ENCODE data around the gene MCAT.
"Not testable (repeated sequence)": the region's sequence is repeated elsewhere in the genome, so short reads cannot be mapped to it uniquely, and the experiment has no call there.

MCAT gene

DNA sequence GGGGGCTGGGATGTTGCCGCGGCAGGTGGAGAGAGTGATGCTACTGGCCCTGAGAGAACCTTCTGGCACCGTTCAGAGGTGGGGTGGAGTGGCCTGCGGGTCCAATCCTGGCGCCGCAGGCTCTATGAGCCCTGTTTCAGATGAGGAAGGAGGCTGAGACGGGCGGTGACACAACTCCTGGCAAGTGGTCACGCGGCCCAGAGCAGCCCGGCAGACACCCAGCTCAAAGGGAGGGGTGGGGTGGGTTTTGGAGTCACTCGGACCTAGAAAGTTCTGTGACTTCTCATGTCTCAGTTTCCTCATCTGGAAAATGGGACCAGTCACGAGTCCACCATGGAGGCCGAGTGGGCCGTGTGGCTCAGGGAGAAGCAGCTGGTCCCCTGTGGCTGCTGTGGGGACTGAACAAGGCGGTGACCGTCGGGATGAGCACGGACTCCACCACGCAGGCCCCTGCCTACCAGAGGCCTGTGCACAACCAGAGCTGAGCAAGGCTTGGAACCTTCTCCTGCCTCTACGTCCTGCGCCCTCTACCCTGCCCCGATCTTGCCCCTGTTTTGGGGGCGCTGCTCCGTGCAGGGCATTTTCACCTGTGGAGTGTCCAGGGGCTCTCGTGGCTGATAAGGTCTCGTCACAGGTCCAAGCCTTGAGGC, 11.8 kb upstream of the MCAT start:
- DNase-seq (ENCODE audit: low spot score): no peak

DNA sequence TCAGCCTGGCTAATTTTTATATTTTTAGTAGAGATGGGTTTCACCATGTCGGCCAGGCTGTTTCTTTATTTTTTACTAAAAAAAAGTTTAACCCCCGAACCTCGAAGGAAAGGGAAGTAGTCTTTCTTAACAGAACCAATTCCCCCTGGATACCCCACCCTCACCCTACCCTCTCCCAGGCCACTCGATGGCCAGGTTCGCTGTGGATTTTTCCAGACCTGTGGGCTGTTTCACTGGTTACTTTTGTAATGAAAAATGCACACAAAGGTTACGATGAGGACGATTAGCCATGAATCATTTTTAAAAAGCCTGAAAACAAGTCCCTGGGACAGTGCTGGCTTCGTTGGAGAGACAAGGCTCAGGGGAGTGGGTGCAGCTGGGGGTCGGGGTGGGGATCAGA, 10.7 kb upstream of the MCAT start:
- no peak for DNase-seq (ENCODE audit: low spot score)

DNA sequence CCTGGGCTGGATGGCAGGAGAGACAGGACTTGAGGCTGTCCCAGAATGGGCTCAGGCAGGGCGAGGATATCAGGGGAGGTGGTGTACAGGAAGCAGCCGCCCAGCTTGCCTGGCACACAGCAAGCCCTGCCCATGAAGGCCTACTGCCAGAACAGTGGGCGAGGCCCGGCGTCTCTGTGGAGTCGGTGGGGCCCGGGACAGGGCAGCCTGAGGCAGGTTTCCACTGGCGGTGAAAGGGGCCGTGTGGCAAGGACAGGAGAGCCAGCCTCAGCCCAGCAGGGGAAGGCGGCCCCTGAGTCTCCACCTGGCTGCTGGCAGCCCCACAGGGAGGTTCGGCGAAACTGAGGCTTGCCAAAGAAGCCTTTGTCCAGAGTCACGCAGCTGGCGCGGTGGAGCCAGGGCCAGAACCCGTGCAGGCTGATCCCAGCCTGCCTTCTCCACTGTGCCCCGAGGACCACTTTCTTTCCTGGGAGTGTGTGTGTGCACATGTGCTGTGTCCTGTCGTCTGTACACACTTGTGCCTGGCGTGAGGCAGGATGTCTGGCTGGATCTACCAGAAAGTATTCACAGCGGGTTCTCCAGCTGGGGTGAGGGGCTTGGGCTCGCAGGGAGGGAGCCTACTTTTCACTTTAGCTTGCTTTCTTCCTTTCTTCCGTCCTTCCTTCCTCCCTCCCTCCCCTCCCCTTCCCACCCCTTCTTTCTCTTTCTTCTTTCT, 9.3 kb upstream of the MCAT start:
- DNase-seq (ENCODE audit: low spot score): no peak

GRCh38 chr22:43152003-43152356, 8.8 kb upstream of the MCAT start:
- DNase-seq (ENCODE audit: low spot score): no peak

DNA sequence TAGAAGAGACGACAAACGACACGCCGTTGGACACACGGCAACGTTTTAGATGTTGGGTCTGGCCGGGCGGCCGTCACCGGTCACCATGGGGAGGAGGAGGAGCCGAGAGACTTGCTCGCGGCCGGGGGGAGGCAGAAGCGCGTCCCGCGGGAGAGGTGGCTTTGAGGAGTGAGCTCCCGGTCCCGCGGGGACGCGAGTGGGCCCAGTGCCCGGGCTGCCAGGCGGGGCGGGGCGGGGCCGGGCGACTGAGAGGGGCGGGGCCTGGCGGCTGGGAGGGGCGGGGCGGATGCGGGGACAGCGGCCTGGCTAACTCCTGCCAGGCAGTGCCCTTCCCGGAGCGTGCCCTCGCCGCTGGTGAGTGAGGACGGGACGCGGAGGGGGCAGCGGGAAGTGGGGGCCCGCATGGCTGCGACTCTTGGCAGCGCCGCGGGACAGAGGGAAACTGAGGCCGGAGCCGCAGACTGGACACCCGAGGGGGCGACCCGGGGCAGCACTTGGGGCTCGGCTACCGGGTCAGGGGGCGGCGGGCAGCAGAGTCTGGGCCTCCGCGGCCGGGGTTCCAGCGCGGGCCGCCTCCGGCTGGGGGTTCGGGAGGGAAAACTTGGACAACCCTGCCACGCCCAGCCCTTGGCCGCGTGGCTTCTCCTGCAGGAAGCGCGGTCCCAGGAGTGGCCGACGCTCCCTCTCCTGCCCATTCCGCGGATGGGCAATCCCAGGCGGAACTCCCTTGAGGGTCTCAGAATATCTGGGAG, 8.2 kb upstream of the MCAT start, which contains the start of gene TSPO:
TSS of gene TSPO (plus strand) at position 309 of the 752 bp plus-strand sequence. CDS start 7,680 bp downstream, outside the sequence.
- DNase-seq (ENCODE audit: low spot score): no peak

DNA sequence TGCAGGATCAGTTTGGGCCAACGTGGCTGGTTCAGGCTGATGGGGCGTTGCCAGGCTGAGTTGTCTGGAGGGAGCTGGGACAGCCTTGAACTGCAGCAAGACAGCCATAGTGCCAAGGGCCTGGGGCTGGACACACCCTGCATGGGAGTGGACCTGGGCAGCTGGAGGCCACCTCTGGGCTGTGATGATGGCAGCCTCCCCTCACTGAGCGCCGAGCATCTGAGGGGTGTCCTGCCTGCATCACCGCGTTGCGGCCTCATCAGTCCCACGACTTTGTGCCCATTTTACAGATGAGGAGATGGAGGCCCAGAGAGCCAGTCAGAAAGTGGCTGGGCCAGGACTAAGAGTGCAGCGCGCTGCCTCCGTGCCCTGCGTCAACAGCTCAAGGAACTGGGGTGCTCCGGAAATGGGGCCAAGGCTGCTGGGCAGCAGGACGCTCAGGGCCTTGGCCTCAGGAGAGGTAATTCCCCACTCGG, 7.6 kb upstream of the MCAT start:
- DNase-seq (ENCODE audit: low spot score): no peak

DNA sequence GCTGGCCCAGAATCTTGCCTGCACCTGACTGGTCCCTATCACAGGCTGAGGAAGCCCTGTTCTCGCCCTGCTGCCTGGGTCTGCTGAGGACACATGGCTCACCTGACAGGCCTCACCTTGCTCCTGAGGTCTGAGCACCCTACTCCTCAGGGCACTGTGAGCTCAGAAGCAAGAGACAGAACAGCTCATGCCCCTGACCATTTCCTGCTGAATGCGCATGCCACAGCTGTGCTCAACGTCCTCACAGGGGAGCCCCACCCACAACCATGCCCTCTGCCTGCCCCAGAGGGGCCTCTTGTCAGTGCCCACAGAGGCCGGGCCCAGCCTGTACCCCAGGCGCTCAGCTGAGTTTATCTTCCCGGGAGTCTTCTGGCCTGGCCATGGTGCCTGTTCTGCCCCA, 5.4 kb upstream of the MCAT start:
- DNase-seq (ENCODE audit: low spot score): no peak

- no peak for DNase-seq (ENCODE audit: low spot score)
Observed at GRCh38 chr22:43147821-43148220, 4.6 kb upstream of the MCAT start.

- DNase-seq (ENCODE audit: low spot score): not testable (repeated sequence)
Observed at GRCh38 chr22:43146332-43146731, 3.1 kb upstream of the MCAT start.

DNA sequence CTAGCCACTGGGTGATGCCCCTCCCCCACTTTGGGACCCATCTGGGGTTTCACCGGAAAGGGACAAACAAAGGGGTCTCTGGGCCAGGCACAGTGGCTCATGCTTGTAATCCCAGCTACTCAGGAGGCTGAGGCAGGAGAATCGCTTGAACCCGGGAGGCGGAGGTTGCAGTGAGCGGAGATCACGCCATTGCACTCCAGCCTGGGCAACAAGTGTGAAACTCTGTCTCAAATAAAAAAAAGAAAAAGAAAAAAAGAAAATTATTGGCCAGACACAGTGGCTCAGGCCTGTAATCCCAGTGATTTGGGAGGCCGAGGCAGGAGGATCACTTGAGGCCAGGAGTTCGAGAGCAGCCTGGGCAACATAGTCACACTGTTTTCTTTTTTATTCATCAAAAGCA, 2.2 kb upstream of the MCAT start:
- DNase-seq (ENCODE audit: low spot score): not testable (repeated sequence)

GRCh38 chr22:43144949-43145348, 1.8 kb upstream of the MCAT start:
- DNase-seq (ENCODE audit: low spot score): no peak

- DNase-seq (ENCODE audit: low spot score): no peak
Observed at GRCh38 chr22:43136801-43137200, 6.4 kb downstream of the MCAT start.

GRCh38 chr22:43136255-43136654, 6.9 kb downstream of the MCAT start:
- peak; percentile 26 for DNase-seq (ENCODE audit: low spot score)

GRCh38 chr22:43135565-43135964, 7.6 kb downstream of the MCAT start:
- no peak for DNase-seq (ENCODE audit: low spot score)

- DNase-seq (ENCODE audit: low spot score): no peak
Observed at GRCh38 chr22:43134553-43134952, 8.6 kb downstream of the MCAT start.

- DNase-seq (ENCODE audit: low spot score): no peak
Observed at GRCh38 chr22:43133401-43133800, 9.8 kb downstream of the MCAT start.

DNA sequence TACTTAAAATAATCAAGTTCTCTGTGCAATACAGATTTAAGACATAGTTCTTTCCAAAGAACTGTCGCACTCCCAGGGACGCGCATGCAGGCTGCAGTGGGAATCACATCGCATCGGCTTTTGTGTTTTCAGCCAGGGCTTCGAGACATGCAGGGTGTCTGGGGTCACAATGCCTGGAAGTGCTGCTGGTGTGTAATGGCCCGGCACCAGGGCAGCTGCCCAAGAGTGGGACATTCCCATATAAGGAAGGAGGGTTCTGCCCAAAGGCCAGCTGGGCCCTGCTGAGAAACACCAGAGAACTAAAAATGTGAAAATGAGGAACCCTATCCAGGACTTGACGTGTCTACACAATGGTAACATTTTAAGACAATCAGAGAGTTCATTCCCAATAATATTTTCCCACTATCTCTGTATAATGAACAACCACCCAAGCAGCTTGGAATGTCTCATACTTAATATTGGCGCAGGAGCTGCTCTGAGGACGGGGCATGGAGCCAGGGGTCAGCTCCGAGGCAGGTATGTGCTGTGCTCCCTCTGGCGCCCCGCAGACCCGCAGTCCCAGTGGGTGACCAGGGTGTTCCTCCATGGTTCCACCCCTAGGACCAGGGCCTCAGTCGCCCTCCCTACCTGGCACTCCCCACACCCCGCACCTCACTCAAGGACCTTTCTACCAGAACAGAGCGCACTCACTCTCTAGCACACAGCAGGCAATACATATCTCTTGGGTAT, 11.3 kb downstream of the MCAT start:
- DNase-seq (ENCODE audit: low spot score): no peak

DNA sequence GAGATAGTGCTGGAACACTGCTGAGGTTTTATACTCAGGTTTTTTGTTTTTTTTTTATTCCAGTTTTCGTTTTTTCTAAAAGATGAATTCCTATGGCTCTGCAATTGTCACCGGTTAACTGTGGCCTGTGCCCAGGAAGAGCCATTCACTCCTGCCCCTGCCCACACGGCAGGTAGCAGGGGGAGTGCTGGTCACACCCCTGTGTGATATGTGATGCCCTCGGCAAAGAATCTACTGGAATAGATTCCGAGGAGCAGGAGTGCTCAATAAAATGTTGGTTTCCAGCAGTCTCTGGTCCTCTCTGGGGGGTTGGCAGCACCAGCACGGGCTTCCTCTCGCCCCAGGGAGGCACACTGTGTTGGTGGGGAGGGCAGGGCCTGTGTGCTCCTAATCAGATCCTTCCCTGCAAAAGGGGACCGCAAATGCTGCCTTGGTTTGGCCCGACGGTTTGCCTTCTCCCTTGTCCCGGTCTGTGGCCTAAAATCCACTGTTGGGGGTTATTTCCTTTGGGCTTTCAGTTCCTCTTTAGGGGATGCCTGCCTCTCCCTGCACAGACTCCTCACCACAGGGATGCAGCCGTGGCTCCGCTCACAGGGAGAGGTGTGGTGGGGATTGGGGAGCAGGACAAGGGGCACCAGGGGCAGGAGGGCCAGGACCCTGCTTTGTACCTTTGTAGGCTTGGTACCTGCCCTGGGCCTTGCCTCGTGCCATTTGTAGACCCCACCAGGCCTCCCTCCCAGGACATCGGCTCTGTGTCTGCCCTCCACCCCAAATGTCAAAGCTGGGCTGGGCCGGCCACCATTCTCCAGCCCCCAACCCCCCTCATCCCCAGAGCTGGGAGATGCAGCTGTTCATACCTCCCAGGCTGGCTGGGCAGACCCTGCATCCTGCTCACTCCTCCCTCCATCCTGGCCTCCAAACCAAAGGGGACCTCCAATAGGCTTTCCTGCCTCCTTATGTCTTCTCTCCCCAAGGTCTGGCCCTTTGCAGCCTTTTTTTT, 13.5 kb downstream of the MCAT start:
- no peak for DNase-seq (ENCODE audit: low spot score)

GRCh38 chr22:43128928-43129424, 14.2 kb downstream of the MCAT start:
- no peak for DNase-seq (ENCODE audit: low spot score)

- no peak for DNase-seq (ENCODE audit: low spot score)
Observed at GRCh38 chr22:43128116-43128515, 15.1 kb downstream of the MCAT start.
